GM12873 (cell line): ENCODE data around the gene MARCO.

ENCODE experiments used
- CTCF ChIP-seq: IDR thresholded peaks from 2 replicates; pipeline ENCODE4 v1.5.1; 2012; ENCODE audit warnings: low read depth, mild to moderate bottlenecking, moderate library complexity, low read length, control low read depth; ENCODE audit not compliant: insufficient read depth; ENCODE audit errors: missing control alignments

The MARCO gene

GRCh38 chr2:119009110-119009509 is 67.1 kb downstream of the MARCO start:
- no peak for TF ChIP-seq CTCF

- TF ChIP-seq CTCF = no peak
Measured at GRCh38 chr2:119010336-119010735, 68.3 kb downstream of the MARCO start.

GRCh38 chr2:119011162-119011909 is 69.3 kb downstream of the MARCO start:
- peak; percentile 50 for TF ChIP-seq CTCF

GRCh38 chr2:119011910-119012209 is 69.9 kb downstream of the MARCO start:
- TF ChIP-seq CTCF = no peak

GRCh38 chr2:119012345-119013301 is 70.6 kb downstream of the MARCO start:
- no peak for TF ChIP-seq CTCF

GRCh38 chr2:119013671-119014070 is 71.7 kb downstream of the MARCO start:
- TF ChIP-seq CTCF = no peak

- TF ChIP-seq CTCF = no peak
Measured at GRCh38 chr2:119015845-119016244, 73.9 kb downstream of the MARCO start.
